GM12878 (cell line): Measurements from ENCODE around the gene RETN. TPM values are rescaled to one million over a fixed set of nuclear protein-coding genes. Genes with fewer than 3 reads are reported as not detected.

ENCODE experiments used
- ATAC-seq: fragments of 200-7000 bp; cut with Tn5 transposase; 3 replicates; pipeline ENCODE4 v1.9.1; 2020; ENCODE audit warnings: mild to moderate bottlenecking, moderate library complexity
- BruUV-seq: library from RNA; stranded (reverse); fragments of 400-500 nt; replicated peaks from 2 replicates; lab custom pipeline; 2021; lab: Mats Ljungman, UMichigan
- CTCF ChIA-PET: fragments of 300-600 bp; sonication (Branson Sonifier 250); formaldehyde crosslinking; extraction: SDS; loops from one replicate; lab custom pipeline; 2021; ENCODE audit warnings: inconsistent platforms; lab: Yijun Ruan, JAX
- POLR2A ChIA-PET: fragments of 350-600 bp; formaldehyde crosslinking; extraction: SDS; loops from one replicate; lab custom pipeline; 2021; ENCODE audit warnings: inconsistent platforms; lab: Charles Lee
- RAD21 ChIA-PET: fragments of 300-600 bp; sonication (Branson Sonifier 250); formaldehyde crosslinking; loops from one replicate; lab custom pipeline; 2023; ENCODE audit warnings: antibody characterized with exemption; ENCODE audit not compliant: unreplicated experiment; lab: Charles Lee
- SMC1A ChIA-PET: fragments of 300-600 bp; sonication (Branson Sonifier 250); formaldehyde crosslinking; loops from one replicate; lab custom pipeline; 2023; ENCODE audit not compliant: unreplicated experiment, uncharacterized antibody; lab: Charles Lee
- DNase-seq: peaks from one replicate; pipeline ENCODE4 v3.0.0-alpha.2; 2011; ENCODE audit warnings: low read depth, low spot score
- FAIRE-seq: peaks from 3 replicates; lab custom pipeline; 2011; peaks lifted over from hg19 to GRCh38; lab: Jason Lieb, UNC
- H2AFZ ChIP-seq: 2 replicates; pipeline ENCODE4 v1.6.0; 2011; ENCODE audit warnings: low read depth, low read length, control low read depth; ENCODE audit not compliant: control insufficient read depth
- H3K27ac ChIP-seq: 2 replicates; pipeline ENCODE4 v1.5.1; 2011; ENCODE audit warnings: control low read depth; ENCODE audit not compliant: control insufficient read depth, insufficient read depth
- H3K27me3 ChIP-seq, 2 experiments: replicated peaks in 1 of 2; 2 replicates each; pipeline versions ENCODE4 v1.6.0 to v1.6.1; 2011; ENCODE audit warnings: low read length in 1 of 2; ENCODE audit not compliant: control insufficient read depth in 2 of 2, insufficient read depth in 2 of 2
- H3K36me3 ChIP-seq, 2 experiments: 2 replicates each; pipeline ENCODE4 v1.5.1; 2011; ENCODE audit warnings: low read length in 1 of 2; ENCODE audit not compliant: control insufficient read depth in 2 of 2, insufficient read depth in 2 of 2
- H3K4me1 ChIP-seq: 2 replicates; pipeline ENCODE4 v1.6.1; 2011; ENCODE audit warnings: mild to moderate bottlenecking, low read length, moderate library complexity, mixed read lengths; ENCODE audit not compliant: control insufficient read depth, insufficient read depth
- H3K4me2 ChIP-seq: 2 replicates; pipeline ENCODE4 v1.6.0; 2011; ENCODE audit warnings: control low read depth; ENCODE audit not compliant: control insufficient read depth, insufficient read depth
- H3K4me3 ChIP-seq: fragments of 200-600 bp; sonication (generic); 2 replicates; pipeline ENCODE4 v1.5.1; 2016
- H3K79me2 ChIP-seq: 2 replicates; pipeline ENCODE4 v1.6.0; 2011; ENCODE audit warnings: low read length; ENCODE audit not compliant: control insufficient read depth, insufficient read depth
- H3K9ac ChIP-seq: 2 replicates; pipeline ENCODE4 v1.8.0; 2011; ENCODE audit warnings: low read length, control low read depth, mixed read lengths; ENCODE audit not compliant: control insufficient read depth, insufficient read depth
- H3K9me3 ChIP-seq: replicated peaks from 3 replicates; pipeline ENCODE4 v1.5.1; 2011; ENCODE audit warnings: mild to moderate bottlenecking, low read length; ENCODE audit not compliant: control insufficient read depth, insufficient read depth
- H4K20me1 ChIP-seq: 2 replicates; pipeline ENCODE4 v1.6.0; 2011; ENCODE audit not compliant: control insufficient read depth, insufficient read depth
- ASH2L ChIP-seq: fragments of 300-600, 200-600 bp; sonication (generic); IDR thresholded peaks from 2 replicates; pipeline ENCODE4 v1.6.1; 2017; ENCODE audit warnings: low read depth, mild to moderate bottlenecking, borderline replicate concordance
- ATF2 ChIP-seq: IDR thresholded peaks from 2 replicates; pipeline ENCODE4 v1.6.1; 2012; ENCODE audit warnings: low read length, inconsistent platforms
- CBX3 ChIP-seq: fragments of 200-600 bp; sonication (generic); IDR thresholded peaks from 2 replicates; pipeline ENCODE4 v1.6.1; 2016; ENCODE audit warnings: low read depth, borderline replicate concordance
- CEBPB ChIP-seq, 2 experiments: fragments of 150-350 bp in 1 of 2; IDR thresholded peaks; 2 replicates each; pipeline ENCODE4 v1.6.1; 2012 to 2014; ENCODE audit warnings: low read depth in 2 of 2, low read length in 2 of 2, borderline replicate concordance in 1 of 2, inconsistent platforms in 1 of 2
- CTCF ChIP-seq, 3 experiments: IDR thresholded peaks in 2 of 3; conservative IDR thresholded peaks in 1 of 3; 2 replicates each; pipeline ENCODE4 v1.5.1; 2011; ENCODE audit warnings: low read depth in 3 of 3, low read length in 3 of 3, mild to moderate bottlenecking in 3 of 3, control low read depth in 2 of 3, moderate library complexity in 2 of 3, inconsistent platforms in 1 of 3, mixed read lengths in 1 of 3; ENCODE audit not compliant: control insufficient read depth in 2 of 3, insufficient read depth in 1 of 3; ENCODE audit errors: extremely low read depth in 1 of 3
- DPF2 ChIP-seq: fragments of 450-650 bp; IDR thresholded peaks from 2 replicates; pipeline ENCODE4 v1.6.1; 2017; ENCODE audit warnings: mild to moderate bottlenecking
- EZH2 ChIP-seq: IDR thresholded peaks from 2 replicates; pipeline ENCODE4 v1.6.1; 2012; ENCODE audit warnings: low read depth, mild to moderate bottlenecking, control low read depth, inconsistent platforms, low read length, borderline replicate concordance; ENCODE audit not compliant: control insufficient read depth
- IRF5 ChIP-seq: fragments of 450-650 bp; IDR thresholded peaks from 2 replicates; pipeline ENCODE4 v1.6.1; 2017; ENCODE audit warnings: borderline replicate concordance
- JUNB ChIP-seq: IDR thresholded peaks from 2 replicates; pipeline ENCODE4 v1.6.1; 2016; ENCODE audit warnings: antibody characterized with exemption, mild to moderate bottlenecking
- MAX ChIP-seq: IDR thresholded peaks from 2 replicates; pipeline ENCODE4 v1.6.1; 2012; ENCODE audit warnings: low read depth, low read length, improper control_type of control experiment
- NR2C2 ChIP-seq: IDR thresholded peaks from 2 replicates; pipeline ENCODE4 v1.6.1; 2011; ENCODE audit warnings: borderline replicate concordance, low read depth; ENCODE audit not compliant: control insufficient read depth, insufficient read length
- POLR2A ChIP-seq: IDR thresholded peaks from 2 replicates; pipeline ENCODE4 v1.6.1; 2011; ENCODE audit warnings: low read depth, mild to moderate bottlenecking, low read length
- POLR2AphosphoS5 ChIP-seq: IDR thresholded peaks from 2 replicates; pipeline ENCODE4 v1.6.1; 2011; ENCODE audit warnings: mild to moderate bottlenecking, low read length, inconsistent platforms
- RAD51 ChIP-seq: fragments of 450-650 bp; IDR thresholded peaks from 2 replicates; pipeline ENCODE4 v1.6.1; 2016; ENCODE audit warnings: moderate library complexity, mild to moderate bottlenecking, inconsistent platforms
- SPI1 ChIP-seq: IDR thresholded peaks from 2 replicates; pipeline ENCODE4 v1.6.1; 2011; ENCODE audit warnings: low read depth, mild to moderate bottlenecking, low read length, moderate library complexity, borderline replicate concordance; ENCODE audit not compliant: insufficient read depth
- SRF ChIP-seq, 2 experiments: IDR thresholded peaks; 2 replicates each; pipeline ENCODE4 v1.6.1; 2011; ENCODE audit warnings: low read depth in 2 of 2, low read length in 2 of 2, mild to moderate bottlenecking in 1 of 2, moderate library complexity in 1 of 2
- SUPT20H ChIP-seq: IDR thresholded peaks from 2 replicates; pipeline ENCODE4 v1.6.1; 2011; ENCODE audit warnings: low read depth, mild to moderate bottlenecking, low read length, moderate library complexity, borderline replicate concordance; ENCODE audit not compliant: control insufficient read depth
- ZNF217 ChIP-seq: fragments of 450-650 bp; IDR thresholded peaks from 2 replicates; pipeline ENCODE4 v1.6.1; 2017; ENCODE audit warnings: antibody characterized with exemption, mild to moderate bottlenecking
- WGBS: methylation state at CpG from one replicate; pipeline ENCODE4 v1.1.6; 2016; ENCODE audit warnings: low lambda C conversion rate; ENCODE audit not compliant: insufficient replicate concordance, insufficient coverage; ENCODE audit errors: missing lambda C conversion rate; 5-methylcytosine and 5-hydroxymethylcytosine counted together
- in situ Hi-C: fragments of 300-500 bp; cut with MboI; formaldehyde crosslinking; loops from 9 replicates; pipeline ENCODE4 v1.14.3; 2018; ENCODE audit warnings: mixed read lengths
- intact Hi-C: fragments of 100-400 bp; cut with micrococcal nuclease; formaldehyde crosslinking; loops from one replicate; pipeline ENCODE4 v1.14.2; 2022; ENCODE audit not compliant: unreplicated experiment
- polyA plus RNA-seq, 11 experiments: library from polyadenylated mRNA; depleted of rRNA in 4 of 11; unstranded in 6 of 11; stranded (reverse) in 5 of 11; fragments of >200 nt; fragmentation: Nextera tagmentation in 4 of 11; fragmentation: Illumina TruSeq in 1 of 11; extraction: Ambion mirVana in 4 of 11; extraction: Trizol in 1 of 11; gene quantifications; 1 replicate in 1 of 11; 2 replicates in 10 of 11; pipeline versions ENCODE4 v1.2.1 to v1.2.3, GENCODE V29; 2011 to 2016; ENCODE audit warnings: inconsistent platforms in 2 of 11, missing spikeins in 2 of 11, low read depth in 1 of 11
- total RNA-seq, 4 experiments: library from RNA; depleted of rRNA in 3 of 4; stranded (reverse); fragments of >200 nt in 3 of 4; fragmentation: Illumina TruSeq in 1 of 4; extraction: Trizol in 1 of 4; gene quantifications; 2 replicates each; pipeline versions ENCODE4 v1.2.1 to v1.2.3, GENCODE V29; 2013 to 2021

The RETN gene
- total and polyA plus RNA-seq, 10 of the 15 experiments (the other 5 are each of a cell fraction or from before 2014, with no cell fraction given) = 0.26 TPM; not detected in 9

GRCh38 chr19:7701049-7701653, 32.3 kb downstream of the RETN start:
- FAIRE-seq = no peak
- no peak overlapping the region for H2AFZ ChIP-seq
- peaks cover 54% of the 10 kb centered on the region for H3K79me2 ChIP-seq
- peak overlapping the region; percentile 94 for H3K27ac ChIP-seq
- CTCF ChIA-PET = interaction anchor here (0.6 to 2.2 kb wide), 4 partner anchors 11 to 71 kb away, joined by 3 to 15 read pairs (median 3); partner anchors contain the start of gene TRAPPC5
- WGBS = 46% methylated on average over 12 of the region's 12 CpGs
- DNase-seq = no peak
- H3K27me3 ChIP-seq = no peaks in the 10 kb centered on the region
- intact Hi-C loops = loop anchor here (2.0 to 10.0 kb wide), 3 partner anchors 42 to 494 kb away; no protein-coding TSS in a partner anchor
- H3K9ac ChIP-seq = peak overlapping the region; percentile 81
- SMC1A ChIA-PET = interaction anchor here (0.7 to 5.5 kb wide), 3 partner anchors 8 to 99 kb away, joined by 3 to 26 read pairs (median 3); partner anchors contain the start of gene TRAPPC5
- no peaks in the 10 kb centered on the region for H4K20me1 ChIP-seq
- peak overlapping the region; percentile 97 for H3K4me2 ChIP-seq
- BruUV-seq = no TSS peak
- in situ Hi-C loops = loop anchor here (10.0 kb wide), 2 partner anchors 516 to 1176 kb away; no protein-coding TSS in a partner anchor
- RAD21 ChIA-PET = interaction anchor here (0.5 to 2.5 kb wide), 10 partner anchors 9 to 356 kb away, joined by 3 to 11 read pairs (median 4); partner anchors contain the start of gene TRAPPC5
- ATAC-seq = no peak
- H3K9me3 ChIP-seq = no peaks in the 10 kb centered on the region; the same call in 1 of the 3 replicates
- peaks cover 52% of the 10 kb centered on the region for H3K4me1 ChIP-seq
- POLR2A ChIA-PET = interaction anchor here (0.6 to 1.4 kb wide), 5 partner anchors 18 to 368 kb away, joined by 3 to 5 read pairs (median 3); no protein-coding TSS in a partner anchor
- H3K36me3 ChIP-seq = peaks cover 4 to 12% of the 10 kb centered on the region in 2 experiments; a peak in 3 of 4 replicates
- H3K4me3 ChIP-seq = peak overlapping the region; percentile 100
- TF ChIP-seq CTCF (IDR thresholded peaks at IDR 0.05 in 2 of 3, conservative IDR thresholded peaks at IDR 0.05 in 1 of 3; ENCODE audit: control insufficient read depth in 2 of 3, extremely low read depth in 1 of 3, insufficient read depth in 1 of 3, low read depth in 3 of 3, low read length in 3 of 3) (no peak), IRF5 (no peak), MAX (no peak), ATF2 (no peak), SRF (IDR thresholded peaks at IDR 0.05; ENCODE audit: low read depth in 2 of 2, low read length in 2 of 2) (no peak), JUNB (no peak), SPI1 (no peak), ASH2L (0 out of 2 replicates have a peak, but pooled peaks have one; percentile 14), POLR2A (peak; percentile 59; the same call in 1 of the 2 replicates), NR2C2 (no peak), EZH2 (no peak), ZNF217 (peak; percentile 100; the same call in 1 of the 2 replicates), CEBPB (IDR thresholded peaks at IDR 0.05; ENCODE audit: borderline replicate concordance in 1 of 2, low read depth in 2 of 2, low read length in 2 of 2) (no peak), POLR2AphosphoS5 (peak; percentile 72), CBX3 (no peak), DPF2 (peak; percentile 98; the same call in 1 of the 2 replicates), SUPT20H (no peak), RAD51 (peak; percentile 14; the same call in 1 of the 2 replicates)
